Fibroblast of skin of scalp (primary cell): ENCODE data around the gene MIPEP.
"Not testable (repeated sequence)": the region's sequence is repeated elsewhere in the genome, so short reads cannot be mapped to it uniquely, and the experiment has no call there.

ENCODE experiments used
- DNase-seq: peaks from one replicate; pipeline ENCODE4 v3.0.0-alpha.2; 2013

Gene MIPEP

GRCh38 chr13:23771956-23772355, 117.2 kb downstream of the MIPEP start:
- DNase-seq: no peak

- no peak for DNase-seq
Measured at GRCh38 chr13:23771552-23771951, 117.6 kb downstream of the MIPEP start.

GRCh38 chr13:23770973-23771372, 118.2 kb downstream of the MIPEP start:
- no peak for DNase-seq

GRCh38 chr13:23770428-23770827, 118.8 kb downstream of the MIPEP start:
- DNase-seq: no peak

DNA sequence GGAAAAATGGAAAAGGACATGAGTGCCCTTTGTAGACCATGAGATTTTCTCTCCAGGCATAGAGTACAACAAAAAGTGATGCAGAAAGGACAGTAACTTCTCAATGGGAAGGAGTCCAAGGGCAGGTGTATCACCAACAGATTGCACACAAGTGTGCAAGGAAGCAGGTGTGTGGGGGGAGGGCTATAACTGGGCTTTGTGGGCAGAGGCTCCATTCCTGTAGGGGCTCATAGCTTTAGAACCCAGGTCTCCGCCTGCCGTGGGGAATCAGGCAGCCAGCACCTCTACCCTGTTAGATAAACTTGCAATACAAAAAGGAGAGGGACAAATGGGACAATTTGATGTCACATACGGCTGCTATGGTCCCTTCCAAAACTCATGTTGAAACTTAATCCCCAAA, 119.8 kb downstream of the MIPEP start:
- DNase-seq: no peak

DNA sequence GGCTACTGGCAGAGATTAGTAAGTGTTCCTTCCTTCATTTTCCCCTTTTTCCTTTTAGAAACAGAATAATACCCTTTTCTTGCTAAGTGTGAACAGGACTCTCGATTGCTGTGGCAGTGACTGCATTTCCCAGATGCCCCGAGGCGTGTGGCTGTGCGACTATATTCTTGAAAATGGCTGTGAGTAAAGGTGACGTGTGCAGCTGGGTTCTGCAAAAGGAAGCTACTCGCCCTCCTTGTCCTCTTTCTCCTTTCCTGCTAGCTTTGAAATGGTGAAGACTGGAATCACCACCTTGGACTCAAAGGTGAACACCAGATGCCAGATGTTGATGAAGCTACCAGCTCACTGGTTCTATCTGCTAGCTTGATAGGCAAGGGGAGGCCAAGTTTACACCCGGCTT, 121.4 kb downstream of the MIPEP start:
- DNase-seq: no peak

DNA sequence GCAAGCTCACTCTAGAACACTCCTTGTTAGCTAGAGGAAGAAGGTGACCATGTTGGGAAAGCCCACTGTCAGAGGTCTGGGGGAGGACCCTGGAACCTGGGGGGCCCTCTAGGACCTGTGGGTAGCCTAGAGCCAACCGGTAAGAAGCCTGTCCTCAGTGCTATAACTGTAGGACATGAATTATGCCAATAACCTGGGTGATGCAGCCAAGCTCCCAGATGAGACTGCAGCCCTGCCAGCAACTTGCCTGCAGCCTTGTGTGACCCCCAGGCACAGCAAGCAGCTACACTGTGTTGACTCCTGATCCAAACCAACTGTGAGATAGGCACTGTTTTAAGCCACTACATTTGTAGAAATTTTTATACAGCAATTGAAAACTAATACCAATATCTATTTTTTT, 122.3 kb downstream of the MIPEP start:
- DNase-seq: no peak

GRCh38 chr13:23766283-23766682, 122.9 kb downstream of the MIPEP start:
- no peak for DNase-seq

DNA sequence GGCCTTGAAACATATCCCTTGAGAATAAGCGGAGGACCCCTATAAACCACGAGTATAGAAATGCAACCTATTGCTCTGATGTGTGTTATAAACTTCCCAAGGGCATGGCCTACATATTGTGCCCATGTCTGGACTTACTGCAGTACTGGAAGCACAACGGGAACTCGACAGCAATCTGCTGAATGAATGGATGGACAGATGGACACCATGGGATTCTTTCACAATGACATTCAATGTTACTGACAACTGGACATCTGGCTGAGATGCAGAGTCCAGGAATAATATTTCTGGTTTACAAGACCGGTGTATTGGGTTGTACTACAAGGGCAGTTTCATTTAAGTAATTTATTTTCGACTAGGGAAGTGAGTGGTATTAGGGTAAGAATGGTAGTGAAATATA, 123.7 kb downstream of the MIPEP start:
- DNase-seq: no peak

- DNase-seq: no peak
Measured at GRCh38 chr13:23763318-23763717, 125.9 kb downstream of the MIPEP start.

DNA sequence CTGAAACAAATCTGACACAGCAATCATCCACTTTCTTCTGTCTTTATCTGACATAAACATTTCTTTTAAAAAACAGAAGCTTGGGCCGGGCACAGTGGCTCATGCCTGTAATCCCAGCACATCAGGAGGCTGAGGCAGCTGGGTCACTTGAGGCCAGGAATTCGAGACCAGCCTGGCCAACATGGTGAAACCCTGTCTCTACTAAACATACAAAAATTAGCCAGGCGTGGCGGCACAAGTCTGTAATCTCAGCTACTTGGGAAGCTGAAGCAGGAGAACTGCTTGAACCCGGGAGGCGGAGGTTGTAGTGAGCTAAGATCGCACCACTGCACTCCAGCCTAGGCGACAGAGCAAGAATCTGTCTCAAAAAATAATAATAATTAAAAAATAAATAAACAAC, 127.4 kb downstream of the MIPEP start:
- not testable (repeated sequence) for DNase-seq

DNA sequence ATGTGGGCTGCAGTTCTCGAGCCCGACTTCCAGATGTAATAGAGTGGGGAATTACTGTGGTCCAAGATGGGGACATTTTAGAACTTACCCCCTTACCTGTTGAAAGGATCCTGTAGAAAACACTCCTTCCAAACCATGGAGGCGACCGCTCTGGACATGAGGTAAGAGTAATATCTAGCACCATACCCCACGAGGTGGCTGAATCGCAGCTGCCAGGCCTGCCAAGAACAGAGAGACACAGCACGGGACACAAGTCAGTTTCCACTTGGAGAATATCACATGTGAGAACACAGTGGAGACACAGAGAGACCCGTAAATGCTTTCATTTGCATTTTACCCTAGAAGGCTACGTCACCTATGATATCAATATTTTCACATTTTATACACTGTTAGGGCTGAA, 129.2 kb downstream of the MIPEP start:
- DNase-seq: no peak

- no peak for DNase-seq
Measured at GRCh38 chr13:23758798-23759527, 130.2 kb downstream of the MIPEP start.

DNA sequence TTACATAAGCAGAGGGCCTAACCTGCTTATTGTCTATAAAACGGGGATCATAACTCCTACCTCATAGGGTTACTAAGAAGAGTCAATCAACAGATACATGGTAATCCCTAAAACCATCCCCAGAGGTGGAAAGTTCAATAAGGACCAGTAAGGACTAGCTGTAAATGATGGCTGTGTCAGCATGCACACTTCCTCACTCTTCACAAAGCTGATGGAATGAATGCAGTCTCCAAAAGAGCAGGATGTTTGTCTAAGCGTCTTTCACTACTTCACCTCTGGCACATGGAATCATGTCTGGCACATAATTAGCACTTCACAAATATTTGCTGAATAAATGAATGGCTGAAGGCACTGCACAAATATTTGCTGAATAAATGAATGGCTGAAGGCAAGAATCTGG, 134.2 kb downstream of the MIPEP start:
- no peak for DNase-seq

GRCh38 chr13:23754506-23754905, 134.7 kb downstream of the MIPEP start:
- DNase-seq: no peak

- peak; percentile 54 for DNase-seq
Measured at GRCh38 chr13:23753458-23753857, 135.7 kb downstream of the MIPEP start.

- DNase-seq: peak; percentile 45
Measured at GRCh38 chr13:23752111-23753001, 136.8 kb downstream of the MIPEP start.

DNA sequence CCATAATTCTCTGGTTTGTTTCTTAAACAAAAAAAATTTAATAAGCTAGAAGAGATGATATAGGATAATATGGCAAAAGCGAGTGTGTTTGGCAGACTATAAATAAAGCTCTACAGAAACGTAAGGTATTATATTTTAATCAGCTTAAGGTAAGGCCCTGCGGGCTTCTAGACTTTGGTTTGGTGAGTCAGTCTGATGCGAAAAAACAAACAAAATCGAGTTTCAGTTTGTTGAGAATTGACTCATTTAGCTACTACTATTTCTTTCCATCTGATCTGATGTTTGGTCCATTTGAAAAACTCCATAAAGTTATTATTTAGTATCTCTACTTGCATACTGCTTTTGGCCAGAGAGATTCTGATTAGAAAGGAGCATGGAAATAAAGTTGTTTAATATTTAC, 138.0 kb downstream of the MIPEP start:
- no peak for DNase-seq

DNA sequence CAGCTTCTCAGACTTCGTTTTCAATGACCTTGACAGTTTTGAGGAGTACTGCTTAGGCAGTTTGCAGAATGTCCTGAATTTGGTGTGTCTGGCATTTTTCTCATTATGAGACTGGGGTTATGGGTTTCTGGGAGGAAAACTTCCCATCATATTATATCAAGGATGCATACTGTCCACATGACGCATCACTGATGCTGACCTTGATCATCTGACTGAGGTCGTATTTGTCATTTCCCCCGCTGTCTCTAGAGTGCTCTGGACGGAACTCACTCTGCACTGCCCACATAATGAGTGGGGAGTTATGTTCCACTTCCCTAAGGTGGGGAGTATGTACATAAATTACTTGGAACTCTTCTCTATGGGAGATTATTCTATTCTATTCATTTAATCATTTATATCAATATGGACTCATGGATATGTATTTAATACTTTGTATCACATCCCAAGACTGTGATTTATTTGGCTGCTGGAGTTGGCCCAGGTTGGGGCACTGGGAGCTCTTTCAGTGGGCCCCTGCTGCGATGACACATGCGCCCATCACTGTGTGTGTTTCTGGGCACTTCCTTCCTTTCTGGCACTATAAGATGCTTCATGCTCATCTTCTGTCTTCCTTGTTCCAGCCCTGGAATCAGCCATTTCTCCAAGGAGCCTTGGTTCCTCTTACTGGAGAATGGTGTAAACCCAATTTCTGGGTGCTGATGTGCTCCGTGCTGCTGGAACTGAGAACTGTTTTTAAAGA, 138.6 kb downstream of the MIPEP start:
- no peak for DNase-seq

- no peak for DNase-seq
Measured at GRCh38 chr13:23749288-23749873, 139.8 kb downstream of the MIPEP start.

DNA sequence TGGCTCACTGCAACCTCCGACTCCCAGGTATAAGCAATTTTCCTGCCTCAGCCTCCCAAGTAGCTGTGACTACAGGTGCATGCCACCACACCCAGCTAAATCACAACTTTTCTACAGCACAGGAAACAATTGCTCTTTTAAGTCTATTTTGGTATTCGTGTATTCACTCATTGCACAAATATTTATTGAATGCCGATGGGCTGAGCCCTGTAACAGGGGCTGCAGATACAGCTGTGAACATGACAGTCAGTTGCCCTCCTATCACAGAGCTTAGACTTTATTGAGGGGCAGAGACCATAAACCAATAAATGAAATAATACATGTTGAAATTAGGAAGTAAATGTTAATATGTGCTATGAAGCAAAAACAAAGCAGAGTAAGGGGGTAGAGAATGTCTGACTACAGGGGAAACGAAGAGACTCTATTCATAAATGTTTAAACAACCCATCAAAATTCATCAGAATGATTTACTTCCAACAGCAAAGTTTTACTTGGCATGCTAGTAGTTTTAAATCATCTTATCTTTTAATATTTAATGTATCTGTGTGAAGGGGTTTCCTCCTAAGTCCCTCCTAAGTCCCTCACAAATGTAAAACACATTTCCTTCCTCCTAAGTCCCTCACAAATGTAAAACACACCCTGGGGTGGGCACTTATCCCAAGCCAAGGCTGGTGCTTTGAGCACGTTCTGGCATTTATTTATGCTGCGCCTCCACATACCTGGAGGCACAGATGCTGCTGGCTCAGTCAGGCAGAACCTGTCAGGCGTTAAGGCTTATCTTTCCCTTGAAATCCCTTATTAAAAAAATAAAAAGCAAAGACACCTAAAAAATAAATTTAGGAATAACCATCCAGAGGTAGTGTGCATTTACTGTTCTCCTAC, 140.8 kb downstream of the MIPEP start:
- peak; percentile 20 for DNase-seq

- DNase-seq: not testable (repeated sequence)
Measured at GRCh38 chr13:23746141-23746540, 143.1 kb downstream of the MIPEP start.
